KMS-11 (cell line): ENCODE measurements around the gene CDK5RAP1.

Experiments used
- H2AFZ ChIP-seq: fragments of 200-600 bp; sonication (generic); 2 replicates; pipeline ENCODE4 v1.6.1; 2016; ENCODE audit warnings: antibody characterized with exemption, mixed run types, low read depth
- H3K27ac ChIP-seq: fragments of 200-600 bp; sonication (generic); 2 replicates; pipeline ENCODE4 v1.6.1; 2016; ENCODE audit warnings: mild to moderate bottlenecking, mixed run types
- H3K27me3 ChIP-seq: fragments of 200-600 bp; sonication (generic); 2 replicates; pipeline ENCODE4 v1.6.1; 2017; ENCODE audit warnings: mild to moderate bottlenecking, low read depth, mixed run types, moderate library complexity; ENCODE audit not compliant: insufficient read depth
- H3K36me3 ChIP-seq: fragments of 200-600 bp; sonication (generic); 2 replicates; pipeline ENCODE4 v1.6.1; 2017; ENCODE audit warnings: mild to moderate bottlenecking, mixed run types; ENCODE audit not compliant: insufficient read depth
- H3K4me1 ChIP-seq: fragments of 200-600 bp; sonication (generic); 2 replicates; pipeline ENCODE4 v1.6.1; 2016; ENCODE audit warnings: mild to moderate bottlenecking, low read depth, mixed run types; ENCODE audit not compliant: poor library complexity, severe bottlenecking
- H3K4me2 ChIP-seq: fragments of 200-600 bp; sonication (generic); 2 replicates; pipeline ENCODE4 v1.7.0; 2016; ENCODE audit warnings: mild to moderate bottlenecking, mixed run types
- H3K4me3 ChIP-seq: fragments of 200-600 bp; sonication (generic); IDR thresholded peaks from 2 replicates; pipeline ENCODE4 v1.6.1; 2017; ENCODE audit warnings: low read depth, low read length, mixed read lengths; ENCODE audit not compliant: insufficient read depth
- H3K79me2 ChIP-seq: fragments of 200-600 bp; sonication (generic); 2 replicates; pipeline ENCODE4 v1.6.1; 2016; ENCODE audit warnings: low read depth, mixed run types; ENCODE audit not compliant: insufficient read depth
- H3K9ac ChIP-seq: fragments of 200-600 bp; sonication (generic); 2 replicates; pipeline ENCODE4 v1.6.1; 2016; ENCODE audit warnings: mild to moderate bottlenecking, mixed run types
- H4K20me1 ChIP-seq: fragments of 200-600 bp; sonication (generic); 2 replicates; pipeline ENCODE4 v1.6.1; 2016; ENCODE audit warnings: mild to moderate bottlenecking, mixed run types; ENCODE audit not compliant: insufficient read depth
- CTCF ChIP-seq: fragments of 200-600 bp; sonication (generic); conservative IDR thresholded peaks from 2 replicates; pipeline ENCODE4 v1.6.1; 2017; ENCODE audit warnings: low read depth, mild to moderate bottlenecking, antibody characterized with exemption, low read length, moderate library complexity, mixed read lengths

CDK5RAP1 gene

GRCh38 chr20:33322456-33322855 lies 78.9 kb downstream of the CDK5RAP1 start:
- no peak overlapping the region for H3K27ac ChIP-seq
- no peak overlapping the region for H2AFZ ChIP-seq
- no peaks in the 10 kb centered on the region for H3K4me1 ChIP-seq
- H3K4me3 ChIP-seq, result no peak overlapping the region
- H4K20me1 ChIP-seq, result no peaks in the 10 kb centered on the region
- no peak for TF ChIP-seq CTCF
- H3K79me2 ChIP-seq, result no peaks in the 10 kb centered on the region
- no peaks in the 10 kb centered on the region for H3K36me3 ChIP-seq
- H3K4me2 ChIP-seq, result no peak overlapping the region
- no peaks in the 10 kb centered on the region for H3K27me3 ChIP-seq
- no peak overlapping the region for H3K9ac ChIP-seq

GRCh38 chr20:33320006-33320405 lies 81.3 kb downstream of the CDK5RAP1 start:
- Histone ChIP-seq H3K36me3 (no peaks in the 10 kb centered on the region), H3K4me2 (no peak overlapping the region), H3K79me2 (no peaks in the 10 kb centered on the region), H3K9ac (no peak overlapping the region), H3K4me3 (no peak overlapping the region), H3K27ac (no peak overlapping the region), H3K4me1 (no peaks in the 10 kb centered on the region), H4K20me1 (no peaks in the 10 kb centered on the region), H2AFZ (no peak overlapping the region), H3K27me3 (no peaks in the 10 kb centered on the region)
- no peak for TF ChIP-seq CTCF

- no peaks in the 10 kb centered on the region for H3K79me2 ChIP-seq
- H3K27me3 ChIP-seq, result no peaks in the 10 kb centered on the region
- no peaks in the 10 kb centered on the region for H3K4me1 ChIP-seq
- H3K4me3 ChIP-seq, result no peak overlapping the region
- H3K36me3 ChIP-seq, result no peaks in the 10 kb centered on the region
- no peak for TF ChIP-seq CTCF
- no peak overlapping the region for H3K9ac ChIP-seq
- no peak overlapping the region for H2AFZ ChIP-seq
- H3K4me2 ChIP-seq, result no peak overlapping the region
- no peak overlapping the region for H3K27ac ChIP-seq
- no peaks in the 10 kb centered on the region for H4K20me1 ChIP-seq
Measured at GRCh38 chr20:33318096-33318429, 83.3 kb downstream of the CDK5RAP1 start.

- no peaks in the 10 kb centered on the region for H3K27me3 ChIP-seq
- no peak overlapping the region for H2AFZ ChIP-seq
- no peak overlapping the region for H3K4me2 ChIP-seq
- no peaks in the 10 kb centered on the region for H3K36me3 ChIP-seq
- H3K27ac ChIP-seq, result no peak overlapping the region
- H3K79me2 ChIP-seq, result no peaks in the 10 kb centered on the region
- no peaks in the 10 kb centered on the region for H4K20me1 ChIP-seq
- no peak overlapping the region for H3K9ac ChIP-seq
- H3K4me3 ChIP-seq, result no peak overlapping the region
- TF ChIP-seq CTCF, result no peak
- H3K4me1 ChIP-seq, result no peaks in the 10 kb centered on the region
Measured at GRCh38 chr20:33317424-33318095, 83.8 kb downstream of the CDK5RAP1 start.
